Measurements from ENCODE around the gene MLLT3. TPM values are rescaled to one million over a fixed set of nuclear protein-coding genes. Genes with fewer than 3 reads are reported as not detected.

Gene MLLT3
- total and polyA plus RNA-seq, 2 of the 8 experiments (the other 6 are each of a cell fraction or from before 2014, with no cell fraction given): 5.9 to 9.6 TPM

DNA sequence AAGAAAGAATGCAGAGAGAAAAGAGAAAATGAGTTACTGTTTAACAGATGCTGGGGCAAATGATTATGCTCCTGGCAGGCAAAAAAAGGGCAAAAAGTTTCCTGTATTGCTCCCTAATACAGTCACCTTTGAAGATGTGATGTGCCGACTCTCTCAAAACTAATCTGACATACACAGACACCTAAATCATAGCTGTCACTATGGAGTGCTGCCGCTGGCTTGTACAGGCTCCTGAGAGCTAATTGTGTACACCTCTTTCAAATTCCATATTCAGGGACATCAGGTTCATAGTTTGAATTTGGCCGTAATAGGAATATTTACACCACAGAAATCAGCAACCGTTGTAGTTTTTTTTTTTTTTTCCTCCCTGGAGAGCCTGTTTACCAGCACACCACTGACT, 49.3 kb upstream of the MLLT3 start:
- CTCF ChIA-PET (ENCODE audit: partially characterized antibody): interaction anchor here (0.8 to 1.7 kb wide), 3 partner anchors 8 to 147 kb away, joined by 3 to 4 read pairs (median 3); no protein-coding TSS in a partner anchor

More for the DNA sequence above, 49.3 kb upstream of the MLLT3 start:
- Histone ChIP-seq H4K5ac (ENCODE audit: insufficient read length, low read depth, low read length) (no peak overlapping the region), H2BK12ac (ENCODE audit: low read depth, low read length) (no peak overlapping the region), H2AFZ (ENCODE audit: low read length) (no peak overlapping the region), H3K79me1 (ENCODE audit: low read depth, low read length) (no peaks in the 10 kb centered on the region; the same call in 1 of the 2 replicates), H3K23me2 (ENCODE audit: low read depth, low read length) (no peaks in the 10 kb centered on the region; the same call in 1 of the 2 replicates), H4K20me1 (replicated peaks in 1 of 2; ENCODE audit: control insufficient read depth in 1 of 2, insufficient read depth in 2 of 2, low read length in 2 of 2) (no peaks in the 10 kb centered on the region), H3K9ac (replicated peaks in 1 of 4; ENCODE audit: extremely low read depth in 1 of 4, low read depth in 3 of 4, low read length in 3 of 4) (no peak overlapping the region), H2BK15ac (ENCODE audit: low read length) (no peak overlapping the region), H3K4ac (replicated peaks; ENCODE audit: insufficient read length, low read depth, low read length) (no peak overlapping the region), H3K23ac (ENCODE audit: insufficient read length) (no peak overlapping the region), H2AK5ac (ENCODE audit: low read depth, low read length) (no peak overlapping the region), H3K27me3 (replicated peaks in 1 of 4; ENCODE audit: control insufficient read depth in 3 of 4, extremely low read depth in 1 of 4, insufficient read depth in 3 of 4, low read length in 3 of 4) (no peaks in the 10 kb centered on the region), H3K27ac (ENCODE audit: low read depth, low read length) (no peak overlapping the region), H3K4me3 (ENCODE audit: extremely low read depth in 1 of 4, insufficient read depth in 2 of 4, low read depth in 3 of 4, low read length in 4 of 4) (no peak overlapping the region), H2BK5ac (ENCODE audit: low read depth, low read length) (no peak overlapping the region), H3K36me3 (ENCODE audit: control insufficient read depth in 2 of 4, insufficient read depth in 4 of 4, low read length in 3 of 4) (no peaks in the 10 kb centered on the region; a peak in 1 of 8 replicates), H4K91ac (replicated peaks; ENCODE audit: insufficient read length, low read length) (no peak overlapping the region), H2BK120ac (replicated peaks; ENCODE audit: low read depth, low read length) (no peak overlapping the region), H2BK20ac (ENCODE audit: low read length) (no peak overlapping the region), H3K56ac (replicated peaks; ENCODE audit: insufficient read length, low read depth, low read length) (no peak overlapping the region), H3K9me3 (ENCODE audit: insufficient read depth in 2 of 2, low read depth in 1 of 2, low read length in 1 of 2) (no peaks in the 10 kb centered on the region), H3K4me2 (ENCODE audit: insufficient read depth in 1 of 2, low read depth in 2 of 2, low read length in 2 of 2) (no peak overlapping the region), H3K4me1 (replicated peaks in 1 of 4; ENCODE audit: control insufficient read depth in 3 of 4, insufficient read depth in 4 of 4, low read length in 3 of 4) (peaks cover 0 to 2% (median 0%) of the 10 kb centered on the region in 4 experiments; a peak in 1 of 7 replicates), H4K8ac (ENCODE audit: extremely low read depth, insufficient read depth, low read length) (no peak overlapping the region), H3K14ac (ENCODE audit: insufficient read length) (no peak overlapping the region), H3K18ac (ENCODE audit: extremely low read depth, low read length) (no peak overlapping the region), H3K79me2 (ENCODE audit: control insufficient read depth in 1 of 2, insufficient read depth in 2 of 2, low read length in 2 of 2) (peaks cover 0 to 33% of the 10 kb centered on the region in 2 experiments; a peak in 2 of 4 replicates)
- TF ChIP-seq KDM5A (IDR thresholded peaks at IDR 0.05; ENCODE audit: low read length) (no peak), MAX (IDR thresholded peaks at IDR 0.05) (no peak), SIRT6 (IDR thresholded peaks at IDR 0.05; ENCODE audit: low read length) (no peak), CREB1 (IDR thresholded peaks at IDR 0.05) (no peak), HDAC6 (IDR thresholded peaks at IDR 0.05; ENCODE audit: low read depth, low read length) (no peak)
- FAIRE-seq: no peak
- POLR2A ChIA-PET (ENCODE audit: partially characterized antibody): interaction anchor here (0.6 to 3.2 kb wide), 5 partner anchors 9 to 22 kb away, joined by 3 to 22 read pairs (median 7); partner anchors contain the start of gene FOCAD
- DNase-seq (ENCODE audit: low read depth in 1 of 2, low spot score in 2 of 2): no peak
- WGBS, 2 experiments (ENCODE audit: extremely low coverage in 1 of 2, insufficient coverage in 1 of 2, insufficient read length in 1 of 2, insufficient replicate concordance in 2 of 2, low coverage in 1 of 2, low lambda C conversion rate in 2 of 2, missing lambda C conversion rate in 1 of 2): 94% methylated on average over 4 of the region's 4 CpGs; no CpG with 5 or more reads in 1 of the 2 experiments

All from H1 (cell line).